ENCODE data around the gene MST1. TPM values are rescaled to one million over a fixed set of nuclear protein-coding genes. Genes with fewer than 3 reads are reported as not detected.

The MST1 gene
- 10 to 100 TPM; 22.1 to 28.2 TPM for total RNA-seq
- long read RNA-seq, partial matches to known transcripts, result 2 of 6 reads
- long read RNA-seq, other reads (novel, unspliced or antisense), result 1 of 6 reads

GRCh38 chr3:49689046-49689907, at the start of gene MST1, which contains the start of gene RNF123:
MST1 (minus strand) TSS chr3:49689474; CDS start chr3:49688691, 783 bp downstream.
RNF123 (plus strand) TSS chr3:49689557; CDS start chr3:49691166, 1,609 bp downstream.
- ATAC-seq, result peak; percentile 70

GRCh38 chr3:49738067-49738713, 48.9 kb upstream of the MST1 start:
- intact Hi-C loops (cut with DNase I, micrococcal nuclease), result no loop called here
- DNase-seq (no peak), ATAC-seq (no peak)

More at GRCh38 chr3:49689046-49689907, at the start of gene MST1, which contains the start of gene RNF123:
- peak; percentile 86 to 93 for DNase-seq
- intact Hi-C loops (cut with DNase I, micrococcal nuclease), result no loop called here

GRCh38 chr3:49734752-49735151, 45.5 kb upstream of the MST1 start:
- intact Hi-C loops (cut with DNase I, micrococcal nuclease), result no loop called here
- DNase-seq (no peak), ATAC-seq (peak; percentile 64)

GRCh38 chr3:49733551-49733950, 44.3 kb upstream of the MST1 start:
- DNase-seq, result no peak
- ATAC-seq, result no peak
- intact Hi-C loops (cut with DNase I, micrococcal nuclease), result no loop called here

- DNase-seq (no peak), ATAC-seq (no peak)
- intact Hi-C loops (cut with DNase I, micrococcal nuclease), result no loop called here
These were observed 43.3 kb upstream of the MST1 start for GRCh38 chr3:49732597-49732996.

- intact Hi-C loops (cut with DNase I, micrococcal nuclease), result no loop called here
- no peak for ATAC-seq
- no peak for DNase-seq
These were observed 40.8 kb upstream of the MST1 start for GRCh38 chr3:49729966-49730609.

GRCh38 chr3:49727924-49728361, 38.7 kb upstream of the MST1 start:
- intact Hi-C loops (cut with DNase I, micrococcal nuclease), result no loop called here
- no peak for DNase-seq
- ATAC-seq, result no peak

GRCh38 chr3:49727154-49727923, 38.1 kb upstream of the MST1 start:
- ATAC-seq (no peak), DNase-seq (no peak)
- intact Hi-C loops (cut with DNase I, micrococcal nuclease), result no loop called here

GRCh38 chr3:49725906-49726681, 36.8 kb upstream of the MST1 start:
- DNase-seq (peak; percentile 83 to 86), ATAC-seq (peak; percentile 32)
- intact Hi-C loops (cut with DNase I, micrococcal nuclease), result no loop called here

- ATAC-seq, result no peak
- DNase-seq, result peak; percentile 50 to 66
- intact Hi-C loops (cut with DNase I, micrococcal nuclease), result no loop called here
These were observed 35.3 kb upstream of the MST1 start for GRCh38 chr3:49724586-49724985.

- ATAC-seq (peak; percentile 74), DNase-seq (peak; percentile 97)
- intact Hi-C loops (cut with DNase I, micrococcal nuclease), result no loop called here
These were observed 34.6 kb upstream of the MST1 start, which contains the start of gene GMPPB for GRCh38 chr3:49723628-49724551. GMPPB (minus strand) TSS chr3:49723951; CDS start chr3:49723726, 225 bp downstream.

- ATAC-seq, result peak; percentile 61
- intact Hi-C loops (cut with DNase I, micrococcal nuclease), result no loop called here
These were observed 34.0 kb upstream of the MST1 start for GRCh38 chr3:49723296-49723627.

GRCh38 chr3:49722896-49723295, 33.6 kb upstream of the MST1 start:
- no peak for ATAC-seq
- DNase-seq, result peak in 1 of 2 donors; percentile 42
- intact Hi-C loops (cut with DNase I, micrococcal nuclease), result no loop called here

More at GRCh38 chr3:49723296-49723627, 34.0 kb upstream of the MST1 start:
- DNase-seq, result peak; percentile 87 to 92

- ATAC-seq (no peak), DNase-seq (no peak)
- intact Hi-C loops (cut with DNase I, micrococcal nuclease), result no loop called here
These were observed 32.9 kb upstream of the MST1 start for GRCh38 chr3:49721896-49722781.

- intact Hi-C loops (cut with DNase I, micrococcal nuclease), result no loop called here
- no peak for ATAC-seq
- DNase-seq, result no peak
These were observed 32.3 kb upstream of the MST1 start for GRCh38 chr3:49721596-49721895.

All from left colon (tissue), 2 donors.